ENCODE data around the gene HSD11B1.
A peak's percentile ranks its signal among the peaks of the same experiment; 100 is the strongest.
"Not testable (repeated sequence)": the region's sequence is repeated elsewhere in the genome, so short reads cannot be mapped to it uniquely, and the experiment has no call there.

HSD11B1 gene

GRCh38 chr1:209691237-209691636 is 13.4 kb upstream of the HSD11B1 start:
- no peak for DNase-seq (ENCODE audit: low spot score)

- DNase-seq (ENCODE audit: low spot score), result peak; percentile 50
Observed at GRCh38 chr1:209692296-209692695, 12.3 kb upstream of the HSD11B1 start.

GRCh38 chr1:209692745-209693504 is 11.7 kb upstream of the HSD11B1 start:
- peak; percentile 80 for DNase-seq (ENCODE audit: low spot score)

GRCh38 chr1:209696673-209697072 is 8.0 kb upstream of the HSD11B1 start:
- DNase-seq (ENCODE audit: low spot score), result no peak

GRCh38 chr1:209697126-209697525 is 7.5 kb upstream of the HSD11B1 start:
- DNase-seq (ENCODE audit: low spot score), result no peak

- not testable (repeated sequence) for DNase-seq (ENCODE audit: low spot score)
Observed at GRCh38 chr1:209700686-209701085, 4.0 kb upstream of the HSD11B1 start.

- no peak for DNase-seq (ENCODE audit: low spot score)
Observed at GRCh38 chr1:209702832-209703231, 1.8 kb upstream of the HSD11B1 start.

- DNase-seq (ENCODE audit: low spot score), result no peak
Observed at GRCh38 chr1:209703834-209704504, 677 bp upstream of the HSD11B1 start.

- no peak for DNase-seq (ENCODE audit: low spot score)
Observed at GRCh38 chr1:209705033-209705598, 470 bp downstream of the HSD11B1 start.

GRCh38 chr1:209706622-209707021 is 2.0 kb downstream of the HSD11B1 start:
- DNase-seq (ENCODE audit: low spot score), result no peak

GRCh38 chr1:209707308-209707707 is 2.7 kb downstream of the HSD11B1 start:
- DNase-seq (ENCODE audit: low spot score), result no peak

GRCh38 chr1:209708297-209708696 is 3.7 kb downstream of the HSD11B1 start:
- no peak for DNase-seq (ENCODE audit: low spot score)

GRCh38 chr1:209710093-209710492 is 5.4 kb downstream of the HSD11B1 start:
- DNase-seq (ENCODE audit: low spot score), result no peak

GRCh38 chr1:209710847-209711246 is 6.2 kb downstream of the HSD11B1 start:
- no peak for DNase-seq (ENCODE audit: low spot score)

- no peak for DNase-seq (ENCODE audit: low spot score)
Observed at GRCh38 chr1:209714338-209714737, 9.7 kb downstream of the HSD11B1 start.

GRCh38 chr1:209715314-209715713 is 10.7 kb downstream of the HSD11B1 start:
- DNase-seq (ENCODE audit: low spot score), result no peak

GRCh38 chr1:209717818-209718217 is 13.2 kb downstream of the HSD11B1 start:
- no peak for DNase-seq (ENCODE audit: low spot score)

GRCh38 chr1:209720326-209720725 is 15.7 kb downstream of the HSD11B1 start:
- DNase-seq (ENCODE audit: low spot score), result no peak

- DNase-seq (ENCODE audit: low spot score), result no peak
Observed at GRCh38 chr1:209720826-209721225, 16.2 kb downstream of the HSD11B1 start.

- DNase-seq (ENCODE audit: low spot score), result no peak
Observed at GRCh38 chr1:209721323-209721722, 16.7 kb downstream of the HSD11B1 start.

GRCh38 chr1:209723265-209723664 is 18.6 kb downstream of the HSD11B1 start:
- DNase-seq (ENCODE audit: low spot score), result no peak

- no peak for DNase-seq (ENCODE audit: low spot score)
Observed at GRCh38 chr1:209723756-209724693, 19.4 kb downstream of the HSD11B1 start.
